ENCODE data around the gene IFNAR2. TPM values are rescaled to one million over a fixed set of nuclear protein-coding genes. Genes with fewer than 3 reads are reported as not detected.

IFNAR2 gene
- total and polyA plus RNA-seq, 2 experiments from 2014 or later: 16.8 to 18.2 TPM

GRCh38 chr21:33279330-33279820 is 49.6 kb downstream of the IFNAR2 start:
- ATAC-seq (no peak), DNase-seq (ENCODE audit: low spot score) (no peak)
- H2AFZ ChIP-seq: no peak overlapping the region

More at GRCh38 chr21:33279330-33279820, 49.6 kb downstream of the IFNAR2 start:
- H3K4me3 Mint-ChIP-seq: no peak overlapping the region
- Histone ChIP-seq H3K27me3 (ENCODE audit: insufficient read depth) (no peaks in the 10 kb centered on the region), H3K9me2 (ENCODE audit: insufficient read depth) (peaks cover 5% of the 10 kb centered on the region; the same call in 1 of the 2 replicates), H3K4me1 (ENCODE audit: insufficient read depth) (no peaks in the 10 kb centered on the region), H3K4me2 (no peak overlapping the region), H3K79me2 (replicated peaks; ENCODE audit: insufficient read depth) (no peaks in the 10 kb centered on the region), H3K4me3 (no peak overlapping the region), H3K36me3 (ENCODE audit: insufficient read depth) (no peaks in the 10 kb centered on the region), H3K27ac (ENCODE audit: low read depth) (no peak overlapping the region), H3F3A (replicated peaks; ENCODE audit: low read depth) (no peaks in the 10 kb centered on the region), H4K20me1 (replicated peaks; ENCODE audit: insufficient read depth) (no peaks in the 10 kb centered on the region)
- no peaks in the 10 kb centered on the region for H3K4me1 Mint-ChIP-seq
- H3K36me3 Mint-ChIP-seq (ENCODE audit: low read depth): peaks cover 2% of the 10 kb centered on the region; the same call in 1 of the 3 replicates
- peaks cover 12% of the 10 kb centered on the region; the same call in 2 of the 3 replicates for H3K9me3 Mint-ChIP-seq
- TF ChIP-seq ZNF462 (CRISPR knock-in tag; IDR thresholded peaks at IDR 0.05): no peak
- no peak for TF ChIP-seq NANOG (IDR thresholded peaks at IDR 0.05; ENCODE audit: borderline replicate concordance)
- no peak for TF ChIP-seq CTCF (conservative IDR thresholded peaks at IDR 0.05; ENCODE audit: low read depth in 2 of 2)
- no peak for TF ChIP-seq REST (IDR thresholded peaks at IDR 0.05; ENCODE audit: unreplicated experiment)
- TF ChIP-seq EZH2phosphoT487 (IDR thresholded peaks at IDR 0.05; ENCODE audit: unreplicated experiment): no peak
- TF ChIP-seq STAT1 (IDR thresholded peaks at IDR 0.05; ENCODE audit: unreplicated experiment): no peak
- TF ChIP-seq EZH2 (IDR thresholded peaks at IDR 0.05; ENCODE audit: low read depth, unreplicated experiment): no peak
- no peak for TF ChIP-seq CREB1 (CRISPR knock-in tag; IDR thresholded peaks at IDR 0.05; ENCODE audit: low read depth)
- TF ChIP-seq ZNF331 (CRISPR knock-in tag; IDR thresholded peaks at IDR 0.05; ENCODE audit: low read depth): no peak
- TF ChIP-seq POLR2AphosphoS5 (IDR thresholded peaks at IDR 0.05; ENCODE audit: low read depth): no peak
- no peak for TF ChIP-seq ZNF114 (CRISPR knock-in tag; IDR thresholded peaks at IDR 0.05)
- no peak for TF ChIP-seq ETS1 (IDR thresholded peaks at IDR 0.05)
- TF ChIP-seq JUNB (IDR thresholded peaks at IDR 0.05; ENCODE audit: unreplicated experiment): no peak
- H3K27me3 Mint-ChIP-seq (ENCODE audit: insufficient read depth, low read depth, poor library complexity): no peaks in the 10 kb centered on the region
- H3K27ac Mint-ChIP-seq: no peak overlapping the region
